ENCODE data around the gene CCRL2. TPM values are rescaled to one million over a fixed set of nuclear protein-coding genes. Genes with fewer than 3 reads are reported as not detected.

CCRL2 gene
- total RNA-seq, 1 donor from 2014 or later = not detected

- Mint-ChIP-seq H3K4me3 (ENCODE audit: unreplicated experiment) (no peak overlapping the region), H3K4me1 (ENCODE audit: low read depth) (peaks cover 11% of the 10 kb centered on the region), H3K27me3 (ENCODE audit: low read depth) (no peaks in the 10 kb centered on the region), H3K27ac (ENCODE audit: unreplicated experiment) (no peak overlapping the region), H3K36me3 (ENCODE audit: low read depth) (no peaks in the 10 kb centered on the region), H3K9me3 (ENCODE audit: low read depth) (no peaks in the 10 kb centered on the region)
- no peak for TF ChIP-seq CTCF (IDR thresholded peaks at IDR 0.05)
- no peak for DNase-seq (ENCODE audit: low spot score)
These were observed 9.9 kb downstream of the CCRL2 start for GRCh38 chr3:46416811-46417510.

DNA sequence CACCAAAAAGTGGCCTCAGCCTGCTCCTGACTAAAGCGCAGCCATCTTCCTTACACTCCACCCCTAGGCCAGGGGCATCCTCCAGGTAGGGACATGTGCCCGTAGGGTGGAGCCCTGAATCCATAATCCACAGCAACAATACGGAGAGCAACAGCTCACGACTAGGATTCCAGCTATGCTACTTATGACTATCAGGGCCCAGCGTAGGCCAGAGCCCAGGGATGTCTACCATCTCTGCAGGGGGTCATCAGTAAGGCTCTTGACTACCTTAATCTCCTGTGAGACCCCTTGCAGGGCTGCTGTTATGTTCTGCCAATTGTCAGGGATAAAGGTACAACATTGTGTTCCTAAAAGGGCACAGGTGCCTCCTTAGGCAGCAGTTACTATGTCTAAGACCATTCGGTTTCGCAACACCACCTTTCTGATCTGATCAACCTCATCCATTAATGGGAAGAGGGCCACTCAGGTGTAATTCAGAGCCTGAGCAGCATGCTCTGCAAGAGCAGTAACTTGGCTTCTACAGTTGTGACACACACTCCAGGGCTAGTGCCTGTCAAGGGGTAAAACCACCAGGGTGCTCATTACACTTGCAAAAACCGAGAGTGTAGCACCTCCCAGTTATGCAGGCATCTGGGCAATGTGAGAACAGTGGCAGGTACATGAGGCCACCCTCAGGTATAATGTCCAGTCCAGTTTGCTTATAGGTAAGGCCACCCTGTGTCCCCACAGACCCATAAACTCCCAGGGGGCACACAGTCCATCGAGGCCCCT is 11.0 kb downstream of the CCRL2 start:
- no peak overlapping the region for H3K4me3 Mint-ChIP-seq (ENCODE audit: unreplicated experiment)
- no peaks in the 10 kb centered on the region for H3K36me3 Mint-ChIP-seq (ENCODE audit: low read depth)
- H3K4me1 Mint-ChIP-seq (ENCODE audit: low read depth) = peaks cover 2% of the 10 kb centered on the region
- no peaks in the 10 kb centered on the region for H3K27me3 Mint-ChIP-seq (ENCODE audit: low read depth)
- no peak for TF ChIP-seq CTCF (IDR thresholded peaks at IDR 0.05)
- H3K9me3 Mint-ChIP-seq (ENCODE audit: low read depth) = no peaks in the 10 kb centered on the region
- no peak for DNase-seq (ENCODE audit: low spot score)
- no peak overlapping the region for H3K27ac Mint-ChIP-seq (ENCODE audit: unreplicated experiment)

- Mint-ChIP-seq H3K27ac (ENCODE audit: unreplicated experiment) (no peak overlapping the region), H3K36me3 (ENCODE audit: low read depth) (no peaks in the 10 kb centered on the region), H3K4me3 (ENCODE audit: unreplicated experiment) (no peak overlapping the region), H3K27me3 (ENCODE audit: low read depth) (no peaks in the 10 kb centered on the region), H3K9me3 (ENCODE audit: low read depth) (no peaks in the 10 kb centered on the region), H3K4me1 (ENCODE audit: low read depth) (no peaks in the 10 kb centered on the region)
- TF ChIP-seq CTCF (IDR thresholded peaks at IDR 0.05) = no peak
- no peak for DNase-seq (ENCODE audit: low spot score)
These were observed 12.8 kb downstream of the CCRL2 start for GRCh38 chr3:46419816-46420215.

GRCh38 chr3:46420931-46421330 is 13.9 kb downstream of the CCRL2 start:
- Mint-ChIP-seq H3K4me1 (ENCODE audit: low read depth) (no peaks in the 10 kb centered on the region), H3K36me3 (ENCODE audit: low read depth) (no peaks in the 10 kb centered on the region), H3K27ac (ENCODE audit: unreplicated experiment) (no peak overlapping the region), H3K4me3 (ENCODE audit: unreplicated experiment) (no peak overlapping the region), H3K27me3 (ENCODE audit: low read depth) (no peaks in the 10 kb centered on the region), H3K9me3 (ENCODE audit: low read depth) (no peaks in the 10 kb centered on the region)
- DNase-seq (ENCODE audit: low spot score) = no peak
- TF ChIP-seq CTCF (IDR thresholded peaks at IDR 0.05) = no peak

GRCh38 chr3:46422617-46423016 is 15.6 kb downstream of the CCRL2 start:
- TF ChIP-seq CTCF (IDR thresholded peaks at IDR 0.05) = no peak
- no peak overlapping the region for H3K4me3 Mint-ChIP-seq (ENCODE audit: unreplicated experiment)
- H3K27ac Mint-ChIP-seq (ENCODE audit: unreplicated experiment) = no peak overlapping the region
- DNase-seq (ENCODE audit: low spot score) = no peak
- H3K27me3 Mint-ChIP-seq (ENCODE audit: low read depth) = no peaks in the 10 kb centered on the region
- H3K36me3 Mint-ChIP-seq (ENCODE audit: low read depth) = no peaks in the 10 kb centered on the region
- H3K4me1 Mint-ChIP-seq (ENCODE audit: low read depth) = no peaks in the 10 kb centered on the region
- H3K9me3 Mint-ChIP-seq (ENCODE audit: low read depth) = no peaks in the 10 kb centered on the region
